MM.1S (cell line): ENCODE measurements around the gene CFAP69.

ENCODE experiments used
- EZH2 ChIP-seq: fragments of 300-600 bp; sonication (generic); optimal IDR thresholded peaks from 2 replicates; pipeline ENCODE3; 2017; ENCODE audit warnings: low read depth, mild to moderate bottlenecking, antibody characterized with exemption, low read length, mixed read lengths
- EZH2phosphoT487 ChIP-seq: fragments of 300-600 bp; sonication (generic); IDR thresholded peaks from 2 replicates; pipeline ENCODE4 v1.6.1; 2018; ENCODE audit warnings: antibody characterized with exemption, low read length
- TF ChIP-seq, protein P1 (sequence below): fragments of 300-600 bp; sonication (generic); IDR thresholded peaks from 2 replicates; pipeline ENCODE4 v1.5.1; 2016; ENCODE audit warnings: antibody characterized with exemption, low read length, mixed read lengths

DNA sequence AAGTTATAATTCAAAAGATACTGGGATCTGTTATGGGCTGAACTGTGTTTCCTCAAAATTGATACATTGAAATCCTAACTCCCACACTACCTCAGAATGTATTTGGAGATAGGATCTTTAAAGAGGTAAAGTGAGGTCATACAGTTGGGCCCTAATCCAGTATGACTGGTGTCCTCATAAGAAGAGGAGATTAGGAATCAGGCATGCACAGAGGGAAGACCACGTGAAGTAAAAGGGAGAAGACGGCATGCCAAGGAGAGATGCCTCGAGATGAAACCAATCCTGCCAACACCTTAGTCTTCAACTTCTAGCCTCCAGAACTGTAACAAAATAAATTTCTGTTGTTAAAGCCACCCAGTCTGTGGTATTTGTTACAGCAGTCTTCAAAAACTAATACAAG, 5.9 kb upstream of the CFAP69 start:
- TF ChIP-seq, protein P1, sequence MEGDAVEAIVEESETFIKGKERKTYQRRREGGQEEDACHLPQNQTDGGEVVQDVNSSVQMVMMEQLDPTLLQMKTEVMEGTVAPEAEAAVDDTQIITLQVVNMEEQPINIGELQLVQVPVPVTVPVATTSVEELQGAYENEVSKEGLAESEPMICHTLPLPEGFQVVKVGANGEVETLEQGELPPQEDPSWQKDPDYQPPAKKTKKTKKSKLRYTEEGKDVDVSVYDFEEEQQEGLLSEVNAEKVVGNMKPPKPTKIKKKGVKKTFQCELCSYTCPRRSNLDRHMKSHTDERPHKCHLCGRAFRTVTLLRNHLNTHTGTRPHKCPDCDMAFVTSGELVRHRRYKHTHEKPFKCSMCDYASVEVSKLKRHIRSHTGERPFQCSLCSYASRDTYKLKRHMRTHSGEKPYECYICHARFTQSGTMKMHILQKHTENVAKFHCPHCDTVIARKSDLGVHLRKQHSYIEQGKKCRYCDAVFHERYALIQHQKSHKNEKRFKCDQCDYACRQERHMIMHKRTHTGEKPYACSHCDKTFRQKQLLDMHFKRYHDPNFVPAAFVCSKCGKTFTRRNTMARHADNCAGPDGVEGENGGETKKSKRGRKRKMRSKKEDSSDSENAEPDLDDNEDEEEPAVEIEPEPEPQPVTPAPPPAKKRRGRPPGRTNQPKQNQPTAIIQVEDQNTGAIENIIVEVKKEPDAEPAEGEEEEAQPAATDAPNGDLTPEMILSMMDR, result no peak
- TF ChIP-seq EZH2, result no peak
- no peak for TF ChIP-seq EZH2phosphoT487
